ENCODE results near the gene FXYD7.

DNA sequence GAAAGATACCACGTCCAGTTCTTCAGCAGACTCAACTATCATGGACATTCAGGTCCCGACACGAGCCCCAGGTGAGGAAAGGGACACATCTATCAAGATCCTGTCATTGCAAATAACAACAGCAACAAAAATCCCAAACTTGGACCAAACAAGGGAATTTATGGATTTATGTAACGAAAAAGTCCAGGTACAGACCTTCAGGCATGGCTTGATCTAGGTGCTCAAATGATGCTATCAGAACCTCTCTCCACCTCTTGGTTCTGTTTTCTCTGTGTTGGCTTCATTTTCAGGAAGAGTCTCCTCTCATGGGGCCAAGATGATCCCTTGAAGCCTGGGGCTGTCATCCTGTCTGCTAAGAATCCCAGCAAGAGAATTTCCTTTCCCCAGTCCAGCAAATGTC lies 14.4 kb downstream of the FXYD7 start:
- no peak for TF ChIP-seq FOSL2 (CRISPR knock-in tag; IDR thresholded peaks at IDR 0.05)
- TF ChIP-seq PHF20 (CRISPR knock-in tag; IDR thresholded peaks at IDR 0.05) = no peak
- TF ChIP-seq, protein P1, sequence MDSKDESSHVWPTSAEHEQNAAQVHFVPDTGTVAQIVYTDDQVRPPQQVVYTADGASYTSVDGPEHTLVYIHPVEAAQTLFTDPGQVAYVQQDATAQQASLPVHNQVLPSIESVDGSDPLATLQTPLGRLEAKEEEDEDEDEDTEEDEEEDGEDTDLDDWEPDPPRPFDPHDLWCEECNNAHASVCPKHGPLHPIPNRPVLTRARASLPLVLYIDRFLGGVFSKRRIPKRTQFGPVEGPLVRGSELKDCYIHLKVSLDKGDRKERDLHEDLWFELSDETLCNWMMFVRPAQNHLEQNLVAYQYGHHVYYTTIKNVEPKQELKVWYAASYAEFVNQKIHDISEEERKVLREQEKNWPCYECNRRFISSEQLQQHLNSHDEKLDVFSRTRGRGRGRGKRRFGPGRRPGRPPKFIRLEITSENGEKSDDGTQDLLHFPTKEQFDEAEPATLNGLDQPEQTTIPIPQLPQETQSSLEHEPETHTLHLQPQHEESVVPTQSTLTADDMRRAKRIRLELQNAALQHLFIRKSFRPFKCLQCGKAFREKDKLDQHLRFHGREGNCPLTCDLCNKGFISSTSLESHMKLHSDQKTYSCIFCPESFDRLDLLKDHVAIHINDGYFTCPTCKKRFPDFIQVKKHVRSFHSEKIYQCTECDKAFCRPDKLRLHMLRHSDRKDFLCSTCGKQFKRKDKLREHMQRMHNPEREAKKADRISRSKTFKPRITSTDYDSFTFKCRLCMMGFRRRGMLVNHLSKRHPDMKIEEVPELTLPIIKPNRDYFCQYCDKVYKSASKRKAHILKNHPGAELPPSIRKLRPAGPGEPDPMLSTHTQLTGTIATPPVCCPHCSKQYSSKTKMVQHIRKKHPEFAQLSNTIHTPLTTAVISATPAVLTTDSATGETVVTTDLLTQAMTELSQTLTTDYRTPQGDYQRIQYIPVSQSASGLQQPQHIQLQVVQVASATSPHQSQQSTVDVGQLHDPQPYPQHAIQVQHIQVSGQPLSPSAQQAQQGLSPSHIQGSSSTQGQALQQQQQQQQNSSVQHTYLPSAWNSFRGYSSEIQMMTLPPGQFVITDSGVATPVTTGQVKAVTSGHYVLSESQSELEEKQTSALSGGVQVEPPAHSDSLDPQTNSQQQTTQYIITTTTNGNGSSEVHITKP (CRISPR knock-in tag; IDR thresholded peaks at IDR 0.05; ENCODE audit: low read depth) = no peak
- no peak for TF ChIP-seq MIER3 (CRISPR knock-in tag; IDR thresholded peaks at IDR 0.05; ENCODE audit: borderline replicate concordance)
- TF ChIP-seq JUN (CRISPR knock-in tag; IDR thresholded peaks at IDR 0.05) = no peak
- TF ChIP-seq, protein P2, sequence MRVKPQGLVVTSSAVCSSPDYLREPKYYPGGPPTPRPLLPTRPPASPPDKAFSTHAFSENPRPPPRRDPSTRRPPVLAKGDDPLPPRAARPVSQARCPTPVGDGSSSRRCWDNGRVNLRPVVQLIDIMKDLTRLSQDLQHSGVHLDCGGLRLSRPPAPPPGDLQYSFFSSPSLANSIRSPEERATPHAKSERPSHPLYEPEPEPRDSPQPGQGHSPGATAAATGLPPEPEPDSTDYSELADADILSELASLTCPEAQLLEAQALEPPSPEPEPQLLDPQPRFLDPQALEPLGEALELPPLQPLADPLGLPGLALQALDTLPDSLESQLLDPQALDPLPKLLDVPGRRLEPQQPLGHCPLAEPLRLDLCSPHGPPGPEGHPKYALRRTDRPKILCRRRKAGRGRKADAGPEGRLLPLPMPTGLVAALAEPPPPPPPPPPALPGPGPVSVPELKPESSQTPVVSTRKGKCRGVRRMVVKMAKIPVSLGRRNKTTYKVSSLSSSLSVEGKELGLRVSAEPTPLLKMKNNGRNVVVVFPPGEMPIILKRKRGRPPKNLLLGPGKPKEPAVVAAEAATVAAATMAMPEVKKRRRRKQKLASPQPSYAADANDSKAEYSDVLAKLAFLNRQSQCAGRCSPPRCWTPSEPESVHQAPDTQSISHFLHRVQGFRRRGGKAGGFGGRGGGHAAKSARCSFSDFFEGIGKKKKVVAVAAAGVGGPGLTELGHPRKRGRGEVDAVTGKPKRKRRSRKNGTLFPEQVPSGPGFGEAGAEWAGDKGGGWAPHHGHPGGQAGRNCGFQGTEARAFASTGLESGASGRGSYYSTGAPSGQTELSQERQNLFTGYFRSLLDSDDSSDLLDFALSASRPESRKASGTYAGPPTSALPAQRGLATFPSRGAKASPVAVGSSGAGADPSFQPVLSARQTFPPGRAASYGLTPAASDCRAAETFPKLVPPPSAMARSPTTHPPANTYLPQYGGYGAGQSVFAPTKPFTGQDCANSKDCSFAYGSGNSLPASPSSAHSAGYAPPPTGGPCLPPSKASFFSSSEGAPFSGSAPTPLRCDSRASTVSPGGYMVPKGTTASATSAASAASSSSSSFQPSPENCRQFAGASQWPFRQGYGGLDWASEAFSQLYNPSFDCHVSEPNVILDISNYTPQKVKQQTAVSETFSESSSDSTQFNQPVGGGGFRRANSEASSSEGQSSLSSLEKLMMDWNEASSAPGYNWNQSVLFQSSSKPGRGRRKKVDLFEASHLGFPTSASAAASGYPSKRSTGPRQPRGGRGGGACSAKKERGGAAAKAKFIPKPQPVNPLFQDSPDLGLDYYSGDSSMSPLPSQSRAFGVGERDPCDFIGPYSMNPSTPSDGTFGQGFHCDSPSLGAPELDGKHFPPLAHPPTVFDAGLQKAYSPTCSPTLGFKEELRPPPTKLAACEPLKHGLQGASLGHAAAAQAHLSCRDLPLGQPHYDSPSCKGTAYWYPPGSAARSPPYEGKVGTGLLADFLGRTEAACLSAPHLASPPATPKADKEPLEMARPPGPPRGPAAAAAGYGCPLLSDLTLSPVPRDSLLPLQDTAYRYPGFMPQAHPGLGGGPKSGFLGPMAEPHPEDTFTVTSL (CRISPR knock-in tag; IDR thresholded peaks at IDR 0.05; ENCODE audit: borderline replicate concordance) = no peak
- TF ChIP-seq ZNF776 (CRISPR knock-in tag; IDR thresholded peaks at IDR 0.05) = no peak
- TF ChIP-seq RFX5 (IDR thresholded peaks at IDR 0.05; ENCODE audit: low read depth, low read length) = no peak
- TF ChIP-seq HMG20B (CRISPR knock-in tag; conservative IDR thresholded peaks at IDR 0.05) = no peak
- no peak for TF ChIP-seq ZNF3 (CRISPR knock-in tag; IDR thresholded peaks at IDR 0.05)
- TF ChIP-seq ZBTB3 (CRISPR knock-in tag; IDR thresholded peaks at IDR 0.05; ENCODE audit: borderline replicate concordance, low read depth) = no peak
- TF ChIP-seq GABPB1 (CRISPR knock-in tag; IDR thresholded peaks at IDR 0.05) = no peak

Data from HepG2 (cell line).